Vagina (tissue), 2 donors: ENCODE results near the gene REN.

Experiments
- CTCF ChIP-seq, 3 experiments: fragments of 450-650 bp in 2 of 3; fragments of 200-600 bp in 1 of 3; sonication (generic) in 1 of 3; IDR thresholded peaks; one replicate each; pipeline ENCODE4 v1.5.1; 2017 to 2019; ENCODE audit warnings: antibody characterized with exemption in 3 of 3, mild to moderate bottlenecking in 2 of 3, moderate library complexity in 2 of 3
- POLR2A ChIP-seq, 2 donors: fragments of 450-650 bp; IDR thresholded peaks; one replicate each; pipeline ENCODE4 v1.6.1; 2017; ENCODE audit warnings: antibody characterized with exemption in 2 of 2, mild to moderate bottlenecking in 2 of 2, moderate library complexity in 2 of 2
- POLR2AphosphoS5 ChIP-seq, 2 donors: sonication (generic); formaldehyde crosslinking; IDR thresholded peaks; one replicate each; pipeline ENCODE4 v1.9.0; 2017; ENCODE audit warnings: antibody characterized with exemption in 2 of 2, mild to moderate bottlenecking in 2 of 2, low read depth in 1 of 2; ENCODE audit not compliant: insufficient read depth in 1 of 2

- TF ChIP-seq POLR2AphosphoS5 (IDR thresholded peaks at IDR 0.05; ENCODE audit: insufficient read depth in 1 of 2, low read depth in 1 of 2) (peak in 1 of 2 donors; percentile 53), CTCF (IDR thresholded peaks at IDR 0.05) (no peak), POLR2A (IDR thresholded peaks at IDR 0.05) (no peak)
Measured at GRCh38 chr1:204130981-204131892, 34.9 kb downstream of the REN start.
